H9 (cell line): ENCODE results near the gene PAPLN. TPM values are rescaled to one million over a fixed set of nuclear protein-coding genes. Genes with fewer than 3 reads are reported as not detected.
"Not testable (repeated sequence)": the region's sequence is repeated elsewhere in the genome, so short reads cannot be mapped to it uniquely, and the experiment has no call there.

Experiments used
- DNase-seq: peaks from one replicate; pipeline ENCODE4 v3.0.0-alpha.2; 2017
- H2AFZ ChIP-seq: one replicate; pipeline ENCODE4 v1.6.1; 2013; ENCODE audit warnings: mild to moderate bottlenecking, low read length, control low read depth, moderate library complexity
- H2AK5ac ChIP-seq: 2 replicates; pipeline ENCODE4 v1.6.1; 2013; ENCODE audit warnings: low read length, control low read depth, mixed read lengths; ENCODE audit not compliant: insufficient read length
- H2BK120ac ChIP-seq: one replicate; pipeline ENCODE4 v1.6.1; 2013; ENCODE audit warnings: low read depth, mild to moderate bottlenecking, low read length, control low read depth, inconsistent platforms; ENCODE audit not compliant: poor library complexity, severe bottlenecking
- H2BK12ac ChIP-seq: 2 replicates; pipeline ENCODE4 v1.6.1; 2013; ENCODE audit warnings: low read length, control low read depth, mixed read lengths, low read depth; ENCODE audit not compliant: insufficient read length
- H2BK15ac ChIP-seq: 2 replicates; pipeline ENCODE4 v1.6.1; 2013; ENCODE audit warnings: low read depth, low read length, control low read depth
- H2BK20ac ChIP-seq: one replicate; pipeline ENCODE4 v1.6.1; 2013; ENCODE audit warnings: low read depth, mild to moderate bottlenecking, low read length, control low read depth, inconsistent platforms; ENCODE audit not compliant: poor library complexity, severe bottlenecking
- H2BK5ac ChIP-seq: 2 replicates; pipeline ENCODE4 v1.6.1; 2013; ENCODE audit warnings: low read length, control low read depth, mixed read lengths; ENCODE audit not compliant: insufficient read length
- H3K14ac ChIP-seq: 2 replicates; pipeline ENCODE4 v1.6.1; 2013; ENCODE audit warnings: low read length, control low read depth; ENCODE audit not compliant: insufficient read depth
- H3K18ac ChIP-seq: 2 replicates; pipeline ENCODE4 v1.6.1; 2013; ENCODE audit warnings: low read depth, mild to moderate bottlenecking, mixed read lengths, low read length, control low read depth; ENCODE audit not compliant: insufficient read length
- H3K23ac ChIP-seq: 2 replicates; pipeline ENCODE4 v1.6.1; 2013; ENCODE audit warnings: low read length, control low read depth, mixed read lengths, low read depth; ENCODE audit not compliant: insufficient read length
- H3K23me2 ChIP-seq: 2 replicates; pipeline ENCODE4 v1.6.1; 2013; ENCODE audit warnings: low read depth, mild to moderate bottlenecking, mixed read lengths, low read length, control low read depth; ENCODE audit not compliant: insufficient read length, poor library complexity, severe bottlenecking
- H3K27ac ChIP-seq: 2 replicates; pipeline ENCODE4 v1.5.1; 2013; ENCODE audit warnings: low read length, control low read depth, mixed read lengths, low read depth; ENCODE audit not compliant: insufficient read length
- H3K27me3 ChIP-seq: 2 replicates; pipeline ENCODE4 v1.6.1; 2013; ENCODE audit warnings: low read length, control low read depth, inconsistent platforms; ENCODE audit not compliant: insufficient read depth
- H3K4ac ChIP-seq: 2 replicates; pipeline ENCODE4 v1.6.1; 2013; ENCODE audit warnings: low read depth, mild to moderate bottlenecking, control low read depth, inconsistent platforms, low read length, moderate library complexity
- H3K4me1 ChIP-seq: 2 replicates; pipeline ENCODE4 v1.6.1; 2013; ENCODE audit warnings: low read length, control low read depth, inconsistent platforms; ENCODE audit not compliant: insufficient read depth
- H3K4me2 ChIP-seq: 2 replicates; pipeline ENCODE4 v1.6.1; 2013; ENCODE audit warnings: low read length, control low read depth, mixed read lengths; ENCODE audit not compliant: insufficient read length, insufficient read depth
- H3K56ac ChIP-seq: 2 replicates; pipeline ENCODE4 v1.6.1; 2013; ENCODE audit warnings: low read depth, mild to moderate bottlenecking, mixed read lengths, low read length, control low read depth; ENCODE audit not compliant: insufficient read length
- H3K79me1 ChIP-seq: 2 replicates; pipeline ENCODE4 v1.6.1; 2013; ENCODE audit warnings: low read depth, mild to moderate bottlenecking, moderate library complexity, low read length, control low read depth, inconsistent platforms; ENCODE audit not compliant: insufficient read depth, poor library complexity, severe bottlenecking
- H3K79me2 ChIP-seq: 2 replicates; pipeline ENCODE4 v1.6.1; 2013; ENCODE audit warnings: low read length, control low read depth, inconsistent platforms; ENCODE audit not compliant: insufficient read depth
- H3K9ac ChIP-seq: 2 replicates; pipeline ENCODE4 v1.6.1; 2013; ENCODE audit warnings: low read length, control low read depth, mixed read lengths; ENCODE audit not compliant: insufficient read length; ENCODE audit errors: extremely low read depth
- H3K9me3 ChIP-seq: one replicate; pipeline ENCODE4 v1.6.1; 2013; ENCODE audit warnings: low read depth, low read length, inconsistent platforms; ENCODE audit not compliant: control insufficient read depth
- H3T11ph ChIP-seq: one replicate; pipeline ENCODE4 v1.6.1; 2013; ENCODE audit warnings: mild to moderate bottlenecking, low read length, control low read depth, inconsistent platforms
- H4K20me1 ChIP-seq: one replicate; pipeline ENCODE4 v1.6.1; 2013; ENCODE audit not compliant: control insufficient read depth, insufficient read length, insufficient read depth
- H4K5ac ChIP-seq: 2 replicates; pipeline ENCODE4 v1.6.1; 2013; ENCODE audit warnings: low read depth, mild to moderate bottlenecking, mixed read lengths, low read length, control low read depth; ENCODE audit not compliant: insufficient read length
- H4K8ac ChIP-seq: replicated peaks from 2 replicates; pipeline ENCODE4 v1.6.1; 2013; ENCODE audit warnings: low read length, control low read depth, mixed read lengths, low read depth; ENCODE audit not compliant: insufficient read length
- H4K91ac ChIP-seq: 2 replicates; pipeline ENCODE4 v1.6.1; 2013; ENCODE audit warnings: low read depth, mild to moderate bottlenecking, moderate library complexity, mixed read lengths, low read length, control low read depth; ENCODE audit not compliant: insufficient read length
- H3K27ac Mint-ChIP-seq, 3 experiments: 2 replicates in 2 of 3; 3 replicates in 1 of 3; pipeline ENCODE4 v1.8.0; 2020 to 2021; ENCODE audit warnings: mixed read lengths in 3 of 3, mild to moderate bottlenecking in 1 of 3, moderate library complexity in 1 of 3
- H3K27me3 Mint-ChIP-seq: 2 replicates; pipeline ENCODE4 v1.8.0; 2021; ENCODE audit warnings: low read depth, mild to moderate bottlenecking, moderate library complexity, mixed read lengths
- H3K36me3 Mint-ChIP-seq, 3 experiments: 2 replicates in 2 of 3; 3 replicates in 1 of 3; pipeline ENCODE4 v1.8.0; 2020 to 2021; ENCODE audit warnings: low read depth in 3 of 3, mixed read lengths in 3 of 3; ENCODE audit not compliant: insufficient read depth in 1 of 3
- H3K4me1 Mint-ChIP-seq, 2 experiments: 2 replicates each; pipeline ENCODE4 v1.8.0; 2020; ENCODE audit warnings: mixed read lengths in 2 of 2
- H3K4me3 Mint-ChIP-seq, 2 experiments: 2 replicates in 1 of 2; 3 replicates in 1 of 2; pipeline ENCODE4 v1.8.0; 2020 to 2021; ENCODE audit warnings: mild to moderate bottlenecking in 2 of 2, mixed read lengths in 2 of 2, moderate library complexity in 1 of 2
- H3K9me3 Mint-ChIP-seq, 2 experiments: 2 replicates in 1 of 2; 3 replicates in 1 of 2; pipeline ENCODE4 v1.8.0; 2020; ENCODE audit warnings: mild to moderate bottlenecking in 2 of 2, mixed read lengths in 2 of 2, moderate library complexity in 1 of 2
- WGBS: extraction: QIAGEN DNeasy Blood & Tissue Kit; methylation state at CpG from one replicate; pipeline ENCODE4 v1.1.7; 2013; ENCODE audit warnings: missing lambda C conversion rate, low lambda C conversion rate, mixed read lengths; ENCODE audit not compliant: insufficient read length; ENCODE audit errors: extremely low coverage; 5-methylcytosine and 5-hydroxymethylcytosine counted together
- total RNA-seq: library from RNA; stranded (reverse); gene quantifications from 2 replicates; pipeline ENCODE4 v1.2.1, GENCODE V29; 2021
- TF ChIP-seq, protein P1 (sequence below): fragments of 200-600 bp; sonication (generic); conservative IDR thresholded peaks from 3 replicates; pipeline ENCODE4 v1.8.0; 2021; ENCODE audit warnings: antibody characterized with exemption, mild to moderate bottlenecking

PAPLN gene
- total RNA-seq, 1 experiment from 2014 or later = 8.5 TPM

DNA sequence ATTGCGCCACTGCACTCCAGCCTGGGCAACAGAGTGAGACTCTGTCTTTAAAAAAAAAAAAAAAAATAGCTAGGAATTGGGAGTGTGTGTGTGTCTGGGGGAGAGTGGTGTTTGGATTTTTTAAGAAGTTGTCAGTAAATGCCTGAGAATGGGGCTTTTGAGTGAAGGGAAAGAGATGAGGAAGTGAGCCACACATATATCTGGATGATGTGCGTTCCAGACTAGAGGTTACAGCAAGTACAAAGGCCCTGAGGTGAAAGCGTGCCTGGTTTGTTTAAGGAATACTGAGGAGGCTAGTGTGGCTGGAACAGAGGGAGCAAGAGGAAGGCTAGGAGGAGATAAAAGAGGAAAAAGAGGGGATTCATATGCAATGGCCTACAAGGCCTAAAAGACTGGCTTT, 70.0 kb downstream of the PAPLN start:
- Histone ChIP-seq H3K23me2 (no peaks in the 10 kb centered on the region), H3K4me1 (no peaks in the 10 kb centered on the region), H4K5ac (no peak overlapping the region), H4K91ac (no peak overlapping the region), H4K20me1 (no peaks in the 10 kb centered on the region), H3K9me3 (no peaks in the 10 kb centered on the region), H4K8ac (no peak overlapping the region), H3T11ph (no peak overlapping the region), H2BK5ac (no peak overlapping the region), H2AFZ (no peak overlapping the region), H3K14ac (no peak overlapping the region), H2BK120ac (no peak overlapping the region), H3K9ac (no peak overlapping the region), H3K27ac (no peak overlapping the region), H2BK20ac (no peak overlapping the region), H3K4ac (no peak overlapping the region), H3K18ac (no peak overlapping the region), H3K56ac (no peak overlapping the region), H3K79me2 (no peaks in the 10 kb centered on the region), H3K4me2 (no peak overlapping the region), H3K27me3 (no peaks in the 10 kb centered on the region), H2BK15ac (no peak overlapping the region), H2AK5ac (no peak overlapping the region), H3K79me1 (no peaks in the 10 kb centered on the region), H3K23ac (no peak overlapping the region), H2BK12ac (no peak overlapping the region)
- Mint-ChIP-seq H3K9me3 (peaks cover 3 to 4% of the 10 kb centered on the region in 2 experiments; a peak in 2 of 5 replicates), H3K4me1 (peaks cover 2 to 5% of the 10 kb centered on the region in 2 experiments; a peak in 2 of 4 replicates), H3K27me3 (no peaks in the 10 kb centered on the region), H3K4me3 (no peak overlapping the region), H3K27ac (no peak overlapping the region), H3K36me3 (peaks cover 3 to 8% (median 5%) of the 10 kb centered on the region in 3 experiments; a peak in 4 of 7 replicates)
- no CpG with 5 or more reads among the region's 3 CpGs for WGBS
- no peak for DNase-seq
- TF ChIP-seq, protein P1, sequence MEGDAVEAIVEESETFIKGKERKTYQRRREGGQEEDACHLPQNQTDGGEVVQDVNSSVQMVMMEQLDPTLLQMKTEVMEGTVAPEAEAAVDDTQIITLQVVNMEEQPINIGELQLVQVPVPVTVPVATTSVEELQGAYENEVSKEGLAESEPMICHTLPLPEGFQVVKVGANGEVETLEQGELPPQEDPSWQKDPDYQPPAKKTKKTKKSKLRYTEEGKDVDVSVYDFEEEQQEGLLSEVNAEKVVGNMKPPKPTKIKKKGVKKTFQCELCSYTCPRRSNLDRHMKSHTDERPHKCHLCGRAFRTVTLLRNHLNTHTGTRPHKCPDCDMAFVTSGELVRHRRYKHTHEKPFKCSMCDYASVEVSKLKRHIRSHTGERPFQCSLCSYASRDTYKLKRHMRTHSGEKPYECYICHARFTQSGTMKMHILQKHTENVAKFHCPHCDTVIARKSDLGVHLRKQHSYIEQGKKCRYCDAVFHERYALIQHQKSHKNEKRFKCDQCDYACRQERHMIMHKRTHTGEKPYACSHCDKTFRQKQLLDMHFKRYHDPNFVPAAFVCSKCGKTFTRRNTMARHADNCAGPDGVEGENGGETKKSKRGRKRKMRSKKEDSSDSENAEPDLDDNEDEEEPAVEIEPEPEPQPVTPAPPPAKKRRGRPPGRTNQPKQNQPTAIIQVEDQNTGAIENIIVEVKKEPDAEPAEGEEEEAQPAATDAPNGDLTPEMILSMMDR = no peak

DNA sequence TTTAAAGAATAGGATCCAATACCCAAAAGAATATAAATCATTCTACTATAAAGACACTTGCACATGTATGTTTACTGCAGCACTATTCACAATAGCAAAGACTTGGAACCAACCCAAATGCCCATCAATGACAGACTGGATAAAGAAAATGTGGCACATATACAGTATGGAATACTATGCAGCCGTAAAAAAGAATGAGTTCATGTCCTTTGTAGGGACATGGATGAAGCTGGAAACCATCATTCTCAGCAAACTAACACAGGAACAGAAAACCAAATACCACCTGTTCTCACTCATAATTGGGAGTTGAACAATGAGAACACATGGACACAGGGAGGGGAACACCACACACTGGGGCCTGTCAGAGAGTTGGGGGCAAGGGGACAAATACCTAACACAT, 71.9 kb downstream of the PAPLN start:
- H3K9me3 Mint-ChIP-seq, H2BK120ac ChIP-seq, H4K8ac ChIP-seq, H3K4me3 Mint-ChIP-seq, H3K79me2 ChIP-seq, H4K5ac ChIP-seq, H3K4me2 ChIP-seq, H2BK15ac ChIP-seq, H3K27me3 ChIP-seq, H3K27me3 Mint-ChIP-seq, H2AFZ ChIP-seq, H3K56ac ChIP-seq, H4K20me1 ChIP-seq, H3K14ac ChIP-seq, H4K91ac ChIP-seq, H3K27ac Mint-ChIP-seq, H2AK5ac ChIP-seq, H3K23me2 ChIP-seq, H3K23ac ChIP-seq, H3K27ac ChIP-seq, H3K4me1 ChIP-seq, H3K18ac ChIP-seq, DNase-seq, H2BK5ac ChIP-seq, H3K4ac ChIP-seq, H3K9me3 ChIP-seq, H3K36me3 Mint-ChIP-seq, H2BK12ac ChIP-seq, H3K4me1 Mint-ChIP-seq, H3K9ac ChIP-seq, H2BK20ac ChIP-seq, H3K79me1 ChIP-seq, H3T11ph ChIP-seq: not testable (repeated sequence)
- no CpG with 5 or more reads among the region's 1 CpG for WGBS
